Osteoblast (primary cell): Measurements from ENCODE around the gene UBE2R2. TPM values are rescaled to one million over a fixed set of nuclear protein-coding genes. Genes with fewer than 3 reads are reported as not detected.

Experiments used
- DNase-seq: peaks from one replicate; pipeline ENCODE4 v3.0.0; 2011; ENCODE audit warnings: low spot score, mixed read lengths; ENCODE audit not compliant: insufficient read length; ENCODE audit errors: missing footprints
- H2AFZ ChIP-seq: 2 replicates; pipeline ENCODE4 v1.6.0; 2011; ENCODE audit warnings: mild to moderate bottlenecking, low read length
- H3K27ac ChIP-seq: 2 replicates; pipeline ENCODE4 v1.5.1; 2011; ENCODE audit warnings: mild to moderate bottlenecking, low read depth, low read length, moderate library complexity
- H3K27me3 ChIP-seq: 2 replicates; pipeline ENCODE4 v1.6.0; 2012; ENCODE audit warnings: mild to moderate bottlenecking, control low read depth, inconsistent platforms, low read length, moderate library complexity; ENCODE audit not compliant: insufficient read depth
- H3K36me3 ChIP-seq: 2 replicates; pipeline ENCODE4 v1.5.1; 2011; ENCODE audit warnings: mild to moderate bottlenecking, low read length, control low read depth, moderate library complexity; ENCODE audit not compliant: insufficient read depth
- H3K4me1 ChIP-seq: 2 replicates; pipeline ENCODE4 v1.5.1; 2011; ENCODE audit warnings: mild to moderate bottlenecking, low read length, control low read depth, moderate library complexity; ENCODE audit not compliant: insufficient read depth
- H3K4me2 ChIP-seq: 2 replicates; pipeline ENCODE4 v1.6.0; 2011; ENCODE audit warnings: mild to moderate bottlenecking, low read length; ENCODE audit not compliant: insufficient read depth
- H3K4me3 ChIP-seq: fragments of 200-600 bp; sonication (generic); 3 replicates; pipeline ENCODE4 v1.5.1; 2012; ENCODE audit warnings: mild to moderate bottlenecking, low read length, inconsistent platforms; ENCODE audit not compliant: insufficient read depth
- H3K79me2 ChIP-seq: 2 replicates; pipeline ENCODE4 v1.6.0; 2012; ENCODE audit warnings: mild to moderate bottlenecking, low read length, control low read depth, inconsistent platforms; ENCODE audit not compliant: insufficient read depth
- H3K9me3 ChIP-seq: 2 replicates; pipeline ENCODE4 v1.5.1; 2011; ENCODE audit warnings: low read depth, low read length, control low read depth
- H4K20me1 ChIP-seq: 2 replicates; pipeline ENCODE4 v1.6.0; 2012; ENCODE audit warnings: mild to moderate bottlenecking, low read length, control low read depth; ENCODE audit not compliant: insufficient read depth
- total RNA-seq: library from RNA; depleted of rRNA; stranded (reverse); fragments of >200 nt; gene quantifications from 2 replicates; pipeline ENCODE4 v1.2.3, GENCODE V29; 2012
- TF ChIP-seq, protein P1 (sequence below): IDR thresholded peaks from 2 replicates; pipeline ENCODE4 v1.5.1; 2011; ENCODE audit warnings: mild to moderate bottlenecking, low read depth, low read length, moderate library complexity; ENCODE audit errors: extremely low read depth

UBE2R2 gene
- total RNA-seq, 1 donor, result 21.4 TPM

DNA sequence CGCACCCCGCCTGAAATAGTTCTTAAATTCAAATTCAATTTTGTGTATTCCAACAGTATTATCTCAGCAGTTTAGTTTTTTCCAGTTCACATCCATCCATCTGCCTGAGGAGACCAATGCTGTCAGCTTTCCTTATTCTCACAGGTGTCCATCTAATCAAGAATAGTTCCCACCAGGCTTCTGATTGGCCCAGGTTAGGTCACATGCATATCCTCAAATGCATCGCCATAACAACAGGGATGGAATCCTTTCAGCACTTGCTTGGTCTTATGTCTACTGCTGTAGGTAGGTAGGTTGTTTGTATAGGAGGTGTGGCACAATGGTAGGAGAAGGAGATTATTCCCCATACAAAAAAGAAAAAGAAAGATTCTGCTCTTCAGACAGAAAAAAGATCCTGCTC is 91.2 kb downstream of the UBE2R2 start:
- peaks cover 78% of the 10 kb centered on the region for H3K79me2 ChIP-seq
- peaks cover 12% of the 10 kb centered on the region for H3K36me3 ChIP-seq
- peaks cover 38% of the 10 kb centered on the region for H4K20me1 ChIP-seq
- no peak overlapping the region for H3K27ac ChIP-seq
- no peak for DNase-seq
- H3K27me3 ChIP-seq, result no peaks in the 10 kb centered on the region
- no peaks in the 10 kb centered on the region for H3K9me3 ChIP-seq
- no peak overlapping the region for H3K4me3 ChIP-seq
- no peak overlapping the region for H2AFZ ChIP-seq
- no peak overlapping the region for H3K4me2 ChIP-seq
- TF ChIP-seq, protein P1, sequence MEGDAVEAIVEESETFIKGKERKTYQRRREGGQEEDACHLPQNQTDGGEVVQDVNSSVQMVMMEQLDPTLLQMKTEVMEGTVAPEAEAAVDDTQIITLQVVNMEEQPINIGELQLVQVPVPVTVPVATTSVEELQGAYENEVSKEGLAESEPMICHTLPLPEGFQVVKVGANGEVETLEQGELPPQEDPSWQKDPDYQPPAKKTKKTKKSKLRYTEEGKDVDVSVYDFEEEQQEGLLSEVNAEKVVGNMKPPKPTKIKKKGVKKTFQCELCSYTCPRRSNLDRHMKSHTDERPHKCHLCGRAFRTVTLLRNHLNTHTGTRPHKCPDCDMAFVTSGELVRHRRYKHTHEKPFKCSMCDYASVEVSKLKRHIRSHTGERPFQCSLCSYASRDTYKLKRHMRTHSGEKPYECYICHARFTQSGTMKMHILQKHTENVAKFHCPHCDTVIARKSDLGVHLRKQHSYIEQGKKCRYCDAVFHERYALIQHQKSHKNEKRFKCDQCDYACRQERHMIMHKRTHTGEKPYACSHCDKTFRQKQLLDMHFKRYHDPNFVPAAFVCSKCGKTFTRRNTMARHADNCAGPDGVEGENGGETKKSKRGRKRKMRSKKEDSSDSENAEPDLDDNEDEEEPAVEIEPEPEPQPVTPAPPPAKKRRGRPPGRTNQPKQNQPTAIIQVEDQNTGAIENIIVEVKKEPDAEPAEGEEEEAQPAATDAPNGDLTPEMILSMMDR, result no peak
- peaks cover 10% of the 10 kb centered on the region for H3K4me1 ChIP-seq

DNA sequence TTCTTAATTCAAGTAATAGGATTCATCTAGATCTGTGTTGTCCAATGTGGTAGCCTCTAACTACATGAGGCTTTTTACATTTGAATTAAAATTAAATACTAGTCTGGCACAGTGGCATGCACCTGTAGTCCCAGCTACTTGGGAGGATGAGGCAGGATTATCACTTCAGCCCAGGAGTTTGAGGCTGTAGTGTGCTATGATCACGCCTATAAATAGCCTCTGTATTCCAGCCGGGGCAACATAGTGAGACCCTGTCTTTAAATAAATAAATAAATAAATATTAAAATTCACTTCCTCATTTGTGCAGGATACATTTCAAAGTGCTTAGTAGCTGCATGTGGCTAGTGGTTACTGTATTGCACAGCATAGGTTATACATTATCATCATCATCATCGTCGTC is 91.8 kb downstream of the UBE2R2 start:
- H3K79me2 ChIP-seq, result peaks cover 77% of the 10 kb centered on the region
- TF ChIP-seq, protein P1, result no peak

DNA sequence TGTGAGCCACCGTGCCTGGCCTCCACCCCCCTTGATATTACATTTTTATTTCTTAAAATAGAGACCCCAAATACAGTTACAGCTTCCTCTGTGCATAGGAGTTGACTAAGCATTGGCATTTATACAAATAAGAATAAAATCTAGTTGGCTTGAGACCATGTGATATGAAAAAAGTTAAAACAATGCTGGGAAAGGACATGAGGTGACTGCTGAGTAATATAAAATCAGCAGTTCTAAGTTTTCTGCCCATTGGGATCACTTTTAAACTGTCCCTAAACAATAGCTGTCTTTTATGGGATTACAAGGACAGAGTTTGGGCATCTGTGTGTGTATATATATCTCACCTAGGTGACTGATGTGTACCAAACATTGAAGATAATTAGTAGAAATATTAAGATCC is 96.6 kb downstream of the UBE2R2 start:
- H3K36me3 ChIP-seq, result peaks cover 46% of the 10 kb centered on the region
- H3K9me3 ChIP-seq, result no peaks in the 10 kb centered on the region
- no peak overlapping the region for H2AFZ ChIP-seq
- peaks cover 6% of the 10 kb centered on the region for H3K4me1 ChIP-seq
- no peak for DNase-seq
- H3K79me2 ChIP-seq, result peaks cover 51% of the 10 kb centered on the region
- H3K27me3 ChIP-seq, result no peaks in the 10 kb centered on the region
- H3K4me2 ChIP-seq, result no peak overlapping the region
- H3K4me3 ChIP-seq, result no peak overlapping the region
- TF ChIP-seq, protein P1, result no peak
- H3K27ac ChIP-seq, result no peak overlapping the region
- peaks cover 7% of the 10 kb centered on the region for H4K20me1 ChIP-seq

More for the DNA sequence above, 91.8 kb downstream of the UBE2R2 start:
- Histone ChIP-seq H3K27ac (no peak overlapping the region), H2AFZ (no peak overlapping the region), H3K4me2 (no peak overlapping the region), H3K9me3 (no peaks in the 10 kb centered on the region), H4K20me1 (peaks cover 32% of the 10 kb centered on the region), H3K4me3 (no peak overlapping the region), H3K36me3 (peaks cover 15% of the 10 kb centered on the region), H3K27me3 (no peaks in the 10 kb centered on the region), H3K4me1 (peaks cover 13% of the 10 kb centered on the region)
- no peak for DNase-seq

DNA sequence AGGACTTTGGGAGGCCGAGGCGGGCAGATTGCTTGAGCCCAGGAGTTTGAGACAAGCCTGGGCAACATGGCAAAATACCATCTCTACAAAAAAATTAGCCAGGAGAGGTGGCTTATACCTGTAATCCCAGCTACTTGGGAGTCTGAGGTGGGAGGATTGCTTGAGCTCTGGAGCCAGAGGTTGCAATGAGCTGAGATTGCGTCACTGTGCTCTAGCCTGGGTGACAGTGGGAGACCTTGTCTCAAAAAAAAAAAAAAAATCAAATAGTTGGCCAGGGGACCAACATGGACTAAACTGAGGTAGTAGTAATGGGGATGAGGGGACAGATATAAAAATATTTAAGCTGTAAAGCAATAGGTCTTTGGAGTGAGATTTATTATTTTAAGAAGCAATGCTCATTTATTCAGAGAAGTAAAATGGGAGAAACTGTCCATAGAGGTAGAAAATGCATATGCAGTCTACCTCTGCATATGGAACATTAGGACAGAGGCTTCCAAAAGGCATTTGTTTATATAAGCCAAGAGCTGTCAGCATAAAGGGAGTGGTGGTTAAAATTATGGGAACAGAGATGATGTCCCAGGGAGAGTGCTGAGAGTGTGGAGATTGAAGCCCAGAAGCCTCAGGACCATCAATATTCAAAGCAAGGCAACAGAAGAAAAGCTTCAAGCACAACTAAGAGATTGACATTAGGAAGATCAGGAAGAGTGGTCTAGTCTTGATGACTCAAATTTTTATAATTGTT is 98.1 kb downstream of the UBE2R2 start:
- no peaks in the 10 kb centered on the region for H3K9me3 ChIP-seq
- H3K27me3 ChIP-seq, result no peaks in the 10 kb centered on the region
- H3K4me3 ChIP-seq, result no peak overlapping the region
- TF ChIP-seq, protein P1, result no peak
- H4K20me1 ChIP-seq, result peaks cover 6% of the 10 kb centered on the region
- no peak overlapping the region for H3K4me2 ChIP-seq
- no peak overlapping the region for H3K27ac ChIP-seq
- peaks cover 37% of the 10 kb centered on the region for H3K79me2 ChIP-seq
- no peak overlapping the region for H2AFZ ChIP-seq
- H3K36me3 ChIP-seq, result peaks cover 56% of the 10 kb centered on the region
- H3K4me1 ChIP-seq, result peaks cover 6% of the 10 kb centered on the region
- DNase-seq, result no peak
